Duodenal mucosa (tissue), 2 donors: ENCODE data around the gene ARHGEF28.

Experiments used
- H3K27ac ChIP-seq: one replicate; pipeline ENCODE4 v1.7.0; 2013; ENCODE audit warnings: low read depth, low read length
- H3K27me3 ChIP-seq, 2 donors: one replicate each; pipeline ENCODE4 v1.7.0; 2013; ENCODE audit warnings: low read length in 2 of 2, control low read depth in 1 of 2; ENCODE audit not compliant: insufficient read depth in 2 of 2, control insufficient read depth in 1 of 2
- H3K36me3 ChIP-seq, 2 donors: one replicate each; pipeline ENCODE4 v1.7.0; 2013; ENCODE audit warnings: low read length in 2 of 2, control low read depth in 1 of 2; ENCODE audit not compliant: insufficient read depth in 2 of 2, control insufficient read depth in 1 of 2
- H3K4me1 ChIP-seq, 2 donors: one replicate each; pipeline ENCODE4 v1.7.0; 2013; ENCODE audit warnings: low read length in 2 of 2, control low read depth in 1 of 2; ENCODE audit not compliant: insufficient read depth in 2 of 2, control insufficient read depth in 1 of 2
- H3K4me3 ChIP-seq, 2 donors: one replicate each; pipeline ENCODE4 v1.7.0; 2013; ENCODE audit warnings: low read length in 2 of 2, low read depth in 1 of 2
- H3K9ac ChIP-seq, 2 donors: one replicate each; pipeline ENCODE4 v1.7.0; 2013; ENCODE audit warnings: low read length in 2 of 2, low read depth in 1 of 2
- H3K9me3 ChIP-seq, 2 donors: one replicate each; pipeline ENCODE4 v1.7.0; 2013; ENCODE audit warnings: low read length in 2 of 2, control low read depth in 1 of 2; ENCODE audit not compliant: control insufficient read depth in 1 of 2

The ARHGEF28 gene

DNA sequence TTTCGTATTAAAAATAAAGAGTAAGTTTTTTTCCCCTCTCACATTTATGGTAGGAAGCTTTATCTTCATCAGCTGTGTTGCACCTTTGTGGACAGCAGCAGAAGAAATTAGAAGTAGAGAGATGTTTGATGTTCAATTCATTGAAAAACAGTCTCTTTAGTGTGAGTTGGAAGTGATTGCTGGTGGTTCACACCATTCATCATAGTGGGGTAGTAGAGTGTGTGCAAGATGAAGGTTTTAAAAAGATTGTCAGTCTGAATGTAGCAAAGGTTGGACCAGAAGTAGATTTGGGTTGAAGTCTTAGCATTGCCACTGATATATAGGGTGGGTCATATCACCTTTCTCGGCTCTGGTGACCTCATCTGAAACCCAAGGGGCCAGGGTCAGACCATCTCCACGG lies 10.4 kb downstream of the ARHGEF28 start:
- no peaks in the 10 kb centered on the region for H3K9me3 ChIP-seq
- H3K4me3 ChIP-seq: no peak overlapping the region
- H3K4me1 ChIP-seq: peaks cover 0 to 3% of the 10 kb centered on the region in 2 donors
- no peaks in the 10 kb centered on the region for H3K27me3 ChIP-seq
- H3K9ac ChIP-seq: no peak overlapping the region
- H3K36me3 ChIP-seq: no peaks in the 10 kb centered on the region
- no peak overlapping the region for H3K27ac ChIP-seq

- Histone ChIP-seq H3K27me3 (no peaks in the 10 kb centered on the region), H3K27ac (no peak overlapping the region), H3K4me1 (peaks cover 0 to 3% of the 10 kb centered on the region in 2 donors), H3K9ac (no peak overlapping the region), H3K36me3 (no peaks in the 10 kb centered on the region), H3K9me3 (no peaks in the 10 kb centered on the region), H3K4me3 (no peak overlapping the region)
These were observed 11.6 kb downstream of the ARHGEF28 start for GRCh38 chr5:73637565-73637964.

DNA sequence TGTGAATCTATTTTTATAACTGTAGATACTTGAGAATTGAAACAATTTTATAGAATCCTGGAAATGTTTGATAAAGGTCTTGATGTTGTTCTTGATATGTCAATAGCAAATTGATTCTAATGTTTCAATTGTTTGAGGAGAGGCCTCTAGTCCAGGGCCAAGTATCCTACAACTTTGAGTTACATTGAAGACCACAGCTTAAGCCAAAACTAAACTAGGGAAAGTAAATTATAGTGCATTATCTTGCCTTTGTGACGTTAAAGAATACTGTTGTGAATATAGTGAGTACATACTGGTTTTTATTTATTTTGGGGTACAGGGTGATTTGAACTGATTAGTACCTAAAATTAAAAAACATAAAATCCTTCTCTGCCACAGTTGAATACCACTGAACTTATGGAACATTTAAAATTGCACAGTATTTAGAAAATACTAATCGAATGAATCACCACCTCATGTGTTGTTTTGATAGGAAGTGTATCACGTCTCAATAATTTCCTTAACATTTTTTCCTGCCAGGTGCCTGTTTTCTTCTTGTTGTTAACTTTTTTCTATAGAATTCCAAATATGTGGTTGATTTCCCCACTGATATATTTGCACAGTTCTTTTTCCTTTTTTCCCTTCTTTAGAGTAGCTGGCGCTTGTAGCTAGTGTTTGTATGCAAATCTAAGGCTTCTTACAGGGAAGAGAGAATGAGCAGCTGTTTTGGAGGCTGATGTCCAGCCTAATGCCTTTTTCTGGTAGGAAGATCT lies 12.5 kb downstream of the ARHGEF28 start:
- no peak overlapping the region for H3K27ac ChIP-seq
- H3K9ac ChIP-seq: no peak overlapping the region
- H3K36me3 ChIP-seq: no peaks in the 10 kb centered on the region
- H3K27me3 ChIP-seq: no peaks in the 10 kb centered on the region
- no peaks in the 10 kb centered on the region for H3K9me3 ChIP-seq
- H3K4me1 ChIP-seq: peaks cover 0 to 3% of the 10 kb centered on the region in 2 donors
- H3K4me3 ChIP-seq: no peak overlapping the region

- no peaks in the 10 kb centered on the region for H3K9me3 ChIP-seq
- H3K4me1 ChIP-seq: peaks cover 0 to 3% of the 10 kb centered on the region in 2 donors
- no peak overlapping the region for H3K4me3 ChIP-seq
- H3K27ac ChIP-seq: no peak overlapping the region
- H3K27me3 ChIP-seq: no peaks in the 10 kb centered on the region
- H3K9ac ChIP-seq: no peak overlapping the region
- no peaks in the 10 kb centered on the region for H3K36me3 ChIP-seq
These were observed 14.9 kb downstream of the ARHGEF28 start for GRCh38 chr5:73640861-73641320.

- Histone ChIP-seq H3K4me3 (no peak overlapping the region), H3K27me3 (no peaks in the 10 kb centered on the region), H3K36me3 (no peaks in the 10 kb centered on the region), H3K27ac (no peak overlapping the region), H3K9ac (no peak overlapping the region), H3K9me3 (no peaks in the 10 kb centered on the region), H3K4me1 (peaks cover 0 to 3% of the 10 kb centered on the region in 2 donors)
These were observed 15.8 kb downstream of the ARHGEF28 start for GRCh38 chr5:73641811-73642210.

DNA sequence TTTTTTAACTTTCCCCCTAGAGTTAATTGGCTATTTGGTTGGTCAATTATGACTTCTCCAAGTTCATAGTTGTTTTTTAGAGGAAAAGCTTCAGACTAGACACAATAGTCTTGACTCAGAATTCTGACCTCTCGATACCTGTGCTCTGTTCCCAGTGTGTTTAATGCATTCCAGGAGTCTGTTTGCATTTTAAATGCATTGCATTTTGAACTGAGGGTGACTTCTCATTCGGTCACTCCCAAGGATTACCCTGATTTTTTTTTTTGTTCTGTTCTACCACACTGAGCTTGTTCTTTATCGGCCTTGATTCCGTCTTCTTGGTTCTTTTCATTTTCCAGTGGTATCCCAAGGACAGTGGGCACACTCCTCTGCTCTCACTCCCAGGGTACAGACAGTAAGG lies 16.3 kb downstream of the ARHGEF28 start:
- Histone ChIP-seq H3K36me3 (no peaks in the 10 kb centered on the region), H3K9me3 (no peaks in the 10 kb centered on the region), H3K9ac (no peak overlapping the region), H3K27me3 (no peaks in the 10 kb centered on the region), H3K4me3 (no peak overlapping the region), H3K4me1 (peaks cover 0 to 3% of the 10 kb centered on the region in 2 donors), H3K27ac (no peak overlapping the region)

DNA sequence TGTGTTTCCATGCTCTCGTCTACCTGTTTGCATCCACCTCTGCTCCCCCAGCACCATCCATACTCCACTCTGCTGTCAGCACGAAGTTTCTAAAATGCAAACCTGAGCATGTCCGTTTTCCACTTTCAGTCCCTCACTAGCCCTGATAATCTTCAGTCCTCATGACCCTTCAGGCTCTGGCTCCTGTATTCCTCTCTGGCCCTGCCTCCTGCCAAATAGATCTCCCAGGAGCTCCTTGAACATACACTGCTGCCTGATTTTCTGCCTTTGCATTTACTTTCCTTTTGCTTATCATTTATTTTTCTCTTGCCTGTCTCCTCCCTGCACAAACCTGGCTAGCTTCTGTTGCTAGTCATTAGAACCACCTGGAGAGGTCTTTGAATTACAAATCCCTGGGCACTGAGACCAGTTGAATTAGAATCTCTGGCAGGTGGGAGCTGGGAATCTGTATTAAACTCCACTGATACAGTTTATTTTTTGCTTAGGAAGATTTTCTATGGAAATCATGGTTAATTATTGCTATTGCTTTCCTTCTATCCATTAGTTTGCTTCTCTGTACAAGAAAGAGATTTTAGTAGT lies 18.5 kb downstream of the ARHGEF28 start:
- Histone ChIP-seq H3K27me3 (no peaks in the 10 kb centered on the region), H3K27ac (no peak overlapping the region), H3K9ac (no peak overlapping the region), H3K36me3 (no peaks in the 10 kb centered on the region), H3K4me1 (no peaks in the 10 kb centered on the region), H3K4me3 (no peak overlapping the region), H3K9me3 (no peaks in the 10 kb centered on the region)

DNA sequence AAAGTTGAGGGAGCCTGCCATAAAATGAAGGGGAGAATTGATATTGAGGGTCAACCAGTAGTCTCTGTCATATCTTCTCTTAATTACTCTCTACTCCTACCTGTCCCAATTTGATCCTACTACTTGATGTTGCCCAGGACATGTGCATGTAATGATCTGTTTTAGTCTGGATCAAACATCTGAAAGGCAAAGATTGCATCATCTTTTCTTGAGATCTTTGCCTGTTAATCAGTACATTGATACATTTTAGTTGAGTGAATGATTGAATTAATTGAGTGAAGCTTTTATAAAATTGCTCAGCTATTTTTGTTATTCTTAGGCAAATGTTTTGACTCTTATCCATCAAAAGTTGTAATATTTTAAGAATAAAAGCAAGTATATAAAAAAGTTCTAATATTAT lies 21.7 kb downstream of the ARHGEF28 start:
- Histone ChIP-seq H3K4me1 (peaks cover 0 to 4% of the 10 kb centered on the region in 2 donors), H3K9me3 (no peaks in the 10 kb centered on the region)

DNA sequence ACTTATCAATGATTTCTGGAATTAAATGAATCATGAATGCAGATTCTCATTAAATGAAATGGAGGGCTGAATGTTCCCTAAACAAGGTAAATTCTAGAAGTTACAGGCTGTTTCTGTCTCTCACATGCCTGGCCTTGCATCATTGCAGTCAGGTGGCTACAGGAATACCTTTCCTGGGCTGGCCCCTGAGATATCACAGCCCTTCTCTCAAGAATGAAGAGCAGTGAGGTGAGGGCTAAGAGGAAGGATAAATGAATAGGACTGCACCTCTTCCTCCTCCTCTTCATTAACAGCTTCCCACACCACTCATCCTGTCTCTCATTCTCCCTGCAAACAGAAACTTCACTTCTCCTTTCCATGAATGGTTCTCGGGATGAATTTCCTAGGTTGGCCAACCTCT lies 22.5 kb downstream of the ARHGEF28 start:
- Histone ChIP-seq H3K9me3 (no peaks in the 10 kb centered on the region), H3K27me3 (no peaks in the 10 kb centered on the region), H3K36me3 (no peaks in the 10 kb centered on the region), H3K9ac (no peak overlapping the region), H3K4me3 (no peak overlapping the region), H3K27ac (no peak overlapping the region), H3K4me1 (peaks cover 0 to 6% of the 10 kb centered on the region in 2 donors)

More for the DNA sequence above, 21.7 kb downstream of the ARHGEF28 start:
- no peaks in the 10 kb centered on the region for H3K27me3 ChIP-seq
- H3K4me3 ChIP-seq: no peak overlapping the region
- no peak overlapping the region for H3K27ac ChIP-seq
- H3K9ac ChIP-seq: no peak overlapping the region
- no peaks in the 10 kb centered on the region for H3K36me3 ChIP-seq

GRCh38 chr5:73649926-73650325 lies 23.9 kb downstream of the ARHGEF28 start:
- H3K27ac ChIP-seq: no peak overlapping the region
- H3K36me3 ChIP-seq: no peaks in the 10 kb centered on the region
- no peak overlapping the region for H3K4me3 ChIP-seq
- no peak overlapping the region for H3K9ac ChIP-seq
- no peaks in the 10 kb centered on the region for H3K9me3 ChIP-seq
- H3K27me3 ChIP-seq: no peaks in the 10 kb centered on the region
- peaks cover 0 to 16% of the 10 kb centered on the region in 2 donors for H3K4me1 ChIP-seq
